Gastrocnemius medialis (tissue), 4 donors: ENCODE measurements around the gene HLTF.

Source experiments
- CTCF ChIP-seq, 5 experiments: fragments of 450-650 bp in 3 of 5; fragments of 200-600 bp in 2 of 5; sonication (generic) in 2 of 5; IDR thresholded peaks in 4 of 5; conservative IDR thresholded peaks in 1 of 5; 1 replicate in 4 of 5; 2 replicates in 1 of 5; pipeline ENCODE4 v1.5.1; 2016 to 2019; ENCODE audit warnings: antibody characterized with exemption in 5 of 5, mild to moderate bottlenecking in 3 of 5, moderate library complexity in 3 of 5
- POLR2A ChIP-seq, 2 donors: fragments of 450-650 bp; IDR thresholded peaks; one replicate each; pipeline ENCODE4 v1.6.1; 2017; ENCODE audit warnings: antibody characterized with exemption in 2 of 2, mild to moderate bottlenecking in 2 of 2, moderate library complexity in 2 of 2

DNA sequence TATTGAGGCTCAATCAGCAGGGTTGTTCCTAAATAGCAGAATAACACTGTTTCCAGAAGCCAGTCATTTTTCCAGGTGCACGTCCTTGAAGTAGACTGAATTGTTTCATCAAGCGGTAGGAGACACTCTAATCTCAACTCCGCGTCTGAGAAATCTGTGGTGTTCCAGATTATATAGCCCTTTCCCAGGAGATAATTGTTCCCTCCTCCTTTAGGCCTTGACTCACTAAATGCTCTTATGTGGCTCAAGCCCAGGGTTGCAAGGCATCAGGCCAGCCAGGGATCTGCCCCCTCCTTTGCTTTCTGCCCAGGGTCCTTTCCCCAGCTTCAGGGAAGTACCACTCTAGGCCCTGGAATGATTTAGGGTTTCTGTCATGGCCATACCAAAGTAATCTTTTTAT, 5.7 kb upstream of the HLTF start:
- no peak for TF ChIP-seq CTCF (IDR thresholded peaks at IDR 0.05 in 4 of 5, conservative IDR thresholded peaks at IDR 0.05 in 1 of 5)
- TF ChIP-seq POLR2A (IDR thresholded peaks at IDR 0.05): no peak
